ENCODE data around the gene ARPP21. TPM values are rescaled to one million over a fixed set of nuclear protein-coding genes. Genes with fewer than 3 reads are reported as not detected.
"Not testable (repeated sequence)": the region's sequence is repeated elsewhere in the genome, so short reads cannot be mapped to it uniquely, and the experiment has no call there.

The ARPP21 gene
- total RNA-seq, 6 experiments from 2014 or later = not detected

- no peak overlapping the region for H3K4me3 Mint-ChIP-seq
- H3K36me3 Mint-ChIP-seq (ENCODE audit: low read depth) = no peaks in the 10 kb centered on the region
- H3K27ac Mint-ChIP-seq = no peak overlapping the region
- no peak for DNase-seq
- no peaks in the 10 kb centered on the region for H3K4me1 Mint-ChIP-seq (ENCODE audit: low read depth)
- TF ChIP-seq CTCF (IDR thresholded peaks at IDR 0.05) = no peak
- no peaks in the 10 kb centered on the region; the same call in 1 of the 2 replicates for H3K27me3 Mint-ChIP-seq (ENCODE audit: insufficient read depth)
- peaks cover 43% of the 10 kb centered on the region for H3K9me3 Mint-ChIP-seq
These were observed 40.5 kb upstream of the ARPP21 start for GRCh38 chr3:35598804-35599203.

- DNase-seq = no peak
- H3K36me3 Mint-ChIP-seq (ENCODE audit: low read depth) = no peaks in the 10 kb centered on the region
- no peaks in the 10 kb centered on the region for H3K27me3 Mint-ChIP-seq (ENCODE audit: insufficient read depth)
- no peak for TF ChIP-seq CTCF (IDR thresholded peaks at IDR 0.05)
- no peak overlapping the region for H3K4me3 Mint-ChIP-seq
- H3K9me3 Mint-ChIP-seq = peaks cover 43% of the 10 kb centered on the region
- H3K27ac Mint-ChIP-seq = no peak overlapping the region
- no peaks in the 10 kb centered on the region for H3K4me1 Mint-ChIP-seq (ENCODE audit: low read depth)
These were observed 37.4 kb upstream of the ARPP21 start for GRCh38 chr3:35601959-35602358.

GRCh38 chr3:35602395-35602936 lies 36.9 kb upstream of the ARPP21 start:
- no peaks in the 10 kb centered on the region for H3K4me1 Mint-ChIP-seq (ENCODE audit: low read depth)
- H3K9me3 Mint-ChIP-seq = peaks cover 41% of the 10 kb centered on the region
- no peak overlapping the region for H3K4me3 Mint-ChIP-seq
- no peak for TF ChIP-seq CTCF (IDR thresholded peaks at IDR 0.05)
- H3K27ac Mint-ChIP-seq = no peak overlapping the region
- no peaks in the 10 kb centered on the region for H3K27me3 Mint-ChIP-seq (ENCODE audit: insufficient read depth)
- DNase-seq = no peak
- no peaks in the 10 kb centered on the region for H3K36me3 Mint-ChIP-seq (ENCODE audit: low read depth)

- no peak for DNase-seq
These were observed 23.0 kb upstream of the ARPP21 start for GRCh38 chr3:35616346-35616745.

GRCh38 chr3:35617370-35617769 lies 22.0 kb upstream of the ARPP21 start:
- DNase-seq = no peak
- Mint-ChIP-seq H3K4me1 (ENCODE audit: low read depth) (no peaks in the 10 kb centered on the region), H3K27me3 (ENCODE audit: insufficient read depth) (peaks cover 2% of the 10 kb centered on the region; the same call in 1 of the 2 replicates), H3K4me3 (no peak overlapping the region), H3K9me3 (peaks cover 20% of the 10 kb centered on the region), H3K27ac (no peak overlapping the region), H3K36me3 (ENCODE audit: low read depth) (no peaks in the 10 kb centered on the region)
- TF ChIP-seq CTCF (IDR thresholded peaks at IDR 0.05) = no peak

More at GRCh38 chr3:35616346-35616745, 23.0 kb upstream of the ARPP21 start:
- H3K9me3 Mint-ChIP-seq = peaks cover 26% of the 10 kb centered on the region
- TF ChIP-seq CTCF (IDR thresholded peaks at IDR 0.05) = no peak
- no peak overlapping the region for H3K4me3 Mint-ChIP-seq
- no peak overlapping the region for H3K27ac Mint-ChIP-seq
- H3K27me3 Mint-ChIP-seq (ENCODE audit: insufficient read depth) = peaks cover 2% of the 10 kb centered on the region; the same call in 1 of the 2 replicates
- H3K4me1 Mint-ChIP-seq (ENCODE audit: low read depth) = no peaks in the 10 kb centered on the region
- H3K36me3 Mint-ChIP-seq (ENCODE audit: low read depth) = no peaks in the 10 kb centered on the region

GRCh38 chr3:35620238-35620637 lies 19.1 kb upstream of the ARPP21 start:
- not testable (repeated sequence) for H3K36me3 Mint-ChIP-seq (ENCODE audit: low read depth); H3K27me3 Mint-ChIP-seq (ENCODE audit: insufficient read depth); H3K4me1 Mint-ChIP-seq (ENCODE audit: low read depth); DNase-seq; H3K4me3 Mint-ChIP-seq; H3K27ac Mint-ChIP-seq
- peaks cover 21% of the 10 kb centered on the region for H3K9me3 Mint-ChIP-seq

Measured in HFFc6 (cell line).